Left ventricle myocardium inferior (tissue), 1 donor: ENCODE data around the gene OXCT1. TPM values are rescaled to one million over a fixed set of nuclear protein-coding genes. Genes with fewer than 3 reads are reported as not detected.

Source experiments
- DNase-seq: peaks from one replicate; pipeline ENCODE4 v3.0.0-alpha.2; 2020
- H3K27ac ChIP-seq: fragments of 200-600 bp; replicated peaks from 2 replicates; pipeline ENCODE4 v1.8.0; 2021
- H3K27me3 ChIP-seq: fragments of 200-600 bp; 2 replicates; pipeline ENCODE4 v1.8.0; 2021; ENCODE audit warnings: low read depth
- H3K36me3 ChIP-seq: fragments of 200-600 bp; 2 replicates; pipeline ENCODE4 v1.8.0; 2021
- H3K4me1 ChIP-seq: fragments of 200-600 bp; 2 replicates; pipeline ENCODE4 v1.8.0; 2021
- H3K4me3 ChIP-seq: fragments of 200-600 bp; 2 replicates; pipeline ENCODE4 v1.8.0; 2021; ENCODE audit warnings: mild to moderate bottlenecking, moderate library complexity
- H3K9me3 ChIP-seq: fragments of 200-600 bp; replicated peaks from 2 replicates; pipeline ENCODE4 v1.8.0; 2021
- CTCF ChIP-seq: fragments of 200-600 bp; IDR thresholded peaks from 2 replicates; pipeline ENCODE4 v1.8.0; 2021; ENCODE audit warnings: antibody characterized with exemption, mild to moderate bottlenecking, borderline replicate concordance
- intact Hi-C: fragments of 100-400 bp; cut with micrococcal nuclease; formaldehyde crosslinking; loops from one replicate; pipeline ENCODE4 v1.11.0; 2022
- total RNA-seq: library from RNA; stranded (reverse); fragmentation: NEBNext Ultra II Directional; extraction: Animal tissue kit (Norgen Biotek cat#: 25700); gene quantifications from one replicate; pipeline ENCODE4 v1.2.1, GENCODE V29; 2021
- donor health status: DM: no; HTN: yes; CAD: no; lungs with severe emphysema.

OXCT1 gene
- total RNA-seq, 1 donor from 2014 or later: 234 TPM

- no peak for DNase-seq
- H3K9me3 ChIP-seq: no peaks in the 10 kb centered on the region
- no peaks in the 10 kb centered on the region for H3K4me1 ChIP-seq
- intact Hi-C loops: no loop called here
- no peak overlapping the region for H3K27ac ChIP-seq
- H3K4me3 ChIP-seq: no peak overlapping the region
- TF ChIP-seq CTCF: no peak
- H3K27me3 ChIP-seq: peaks cover 26% of the 10 kb centered on the region
- H3K36me3 ChIP-seq: no peaks in the 10 kb centered on the region
These were observed 21.0 kb upstream of the OXCT1 start for GRCh38 chr5:41891066-41891707.

GRCh38 chr5:41885286-41885685 is 15.1 kb upstream of the OXCT1 start:
- Histone ChIP-seq H3K36me3 (no peaks in the 10 kb centered on the region), H3K27ac (no peak overlapping the region), H3K4me1 (no peaks in the 10 kb centered on the region), H3K27me3 (peaks cover 11% of the 10 kb centered on the region), H3K4me3 (no peak overlapping the region), H3K9me3 (no peaks in the 10 kb centered on the region)
- intact Hi-C loops: no loop called here
- no peak for DNase-seq
- TF ChIP-seq CTCF: no peak

- no peak overlapping the region for H3K27ac ChIP-seq
- intact Hi-C loops: no loop called here
- no peak for TF ChIP-seq CTCF
These were observed 13.7 kb upstream of the OXCT1 start for GRCh38 chr5:41883936-41884335.

GRCh38 chr5:41883243-41883642 is 13.0 kb upstream of the OXCT1 start:
- H3K4me3 ChIP-seq: no peak overlapping the region
- H3K36me3 ChIP-seq: no peaks in the 10 kb centered on the region
- no peak overlapping the region for H3K27ac ChIP-seq
- H3K27me3 ChIP-seq: peaks cover 9% of the 10 kb centered on the region
- no peak for DNase-seq
- no peaks in the 10 kb centered on the region for H3K9me3 ChIP-seq
- H3K4me1 ChIP-seq: no peaks in the 10 kb centered on the region
- intact Hi-C loops: no loop called here
- no peak for TF ChIP-seq CTCF

More at GRCh38 chr5:41883936-41884335, 13.7 kb upstream of the OXCT1 start:
- H3K4me1 ChIP-seq: no peaks in the 10 kb centered on the region
- H3K27me3 ChIP-seq: peaks cover 11% of the 10 kb centered on the region
- H3K36me3 ChIP-seq: no peaks in the 10 kb centered on the region
- DNase-seq: no peak
- H3K4me3 ChIP-seq: no peak overlapping the region
- H3K9me3 ChIP-seq: no peaks in the 10 kb centered on the region

GRCh38 chr5:41882765-41883164 is 12.5 kb upstream of the OXCT1 start:
- Histone ChIP-seq H3K4me1 (no peaks in the 10 kb centered on the region), H3K27me3 (peaks cover 4% of the 10 kb centered on the region), H3K4me3 (no peak overlapping the region), H3K27ac (no peak overlapping the region), H3K9me3 (no peaks in the 10 kb centered on the region), H3K36me3 (no peaks in the 10 kb centered on the region)
- intact Hi-C loops: no loop called here
- DNase-seq: no peak
- TF ChIP-seq CTCF: no peak
